Measurements from ENCODE around the gene COL7A1.

The COL7A1 gene

GRCh38 chr3:48595075-48595525 lies at the start of gene COL7A1:
COL7A1 (minus strand) TSS chr3:48595329; CDS start chr3:48595159, 170 bp downstream.
- no peaks in the 10 kb centered on the region for H3K27me3 ChIP-seq (ENCODE audit: insufficient read depth, low read depth, severe bottlenecking)
- peaks cover 28% of the 10 kb centered on the region for H3K36me3 ChIP-seq
- DNase-seq: no peak
- no peak for TF ChIP-seq CTCF (IDR thresholded peaks at IDR 0.05; ENCODE audit: low read depth, low read length)
- no peaks in the 10 kb centered on the region for H3K9me3 ChIP-seq (ENCODE audit: severe bottlenecking)
- H3K4me3 ChIP-seq (ENCODE audit: low read depth, low read length): no peak within 1 kb of the TSS
- H3K27ac ChIP-seq: no peak within 1 kb of the TSS

- peaks cover 88% of the 10 kb centered on the region for H3K36me3 ChIP-seq
- no peaks in the 10 kb centered on the region for H3K27me3 ChIP-seq (ENCODE audit: insufficient read depth, low read depth, severe bottlenecking)
- no peak for TF ChIP-seq CTCF (IDR thresholded peaks at IDR 0.05; ENCODE audit: low read depth, low read length)
- H3K4me3 ChIP-seq (ENCODE audit: low read depth, low read length): no peak overlapping the region
- no peak for DNase-seq
- no peak overlapping the region for H3K27ac ChIP-seq
- H3K9me3 ChIP-seq (ENCODE audit: severe bottlenecking): no peaks in the 10 kb centered on the region
These were observed 47.5 kb upstream of the COL7A1 start for GRCh38 chr3:48642605-48643004.

GRCh38 chr3:48641396-48641795 lies 46.3 kb upstream of the COL7A1 start:
- Histone ChIP-seq H3K27ac (no peak overlapping the region), H3K4me3 (ENCODE audit: low read depth, low read length) (no peak overlapping the region), H3K9me3 (ENCODE audit: severe bottlenecking) (no peaks in the 10 kb centered on the region), H3K36me3 (peaks cover 96% of the 10 kb centered on the region), H3K27me3 (ENCODE audit: insufficient read depth, low read depth, severe bottlenecking) (no peaks in the 10 kb centered on the region)
- DNase-seq: no peak
- no peak for TF ChIP-seq CTCF (IDR thresholded peaks at IDR 0.05; ENCODE audit: low read depth, low read length)

- no peaks in the 10 kb centered on the region for H3K9me3 ChIP-seq (ENCODE audit: severe bottlenecking)
- no peaks in the 10 kb centered on the region for H3K27me3 ChIP-seq (ENCODE audit: insufficient read depth, low read depth, severe bottlenecking)
- no peak for TF ChIP-seq CTCF (IDR thresholded peaks at IDR 0.05; ENCODE audit: low read depth, low read length)
- H3K36me3 ChIP-seq: peaks cover 85% of the 10 kb centered on the region
- no peak for DNase-seq
- no peak overlapping the region for H3K4me3 ChIP-seq (ENCODE audit: low read depth, low read length)
- H3K27ac ChIP-seq: no peak overlapping the region
These were observed 44.9 kb upstream of the COL7A1 start for GRCh38 chr3:48639944-48640606.

GRCh38 chr3:48637305-48637704 lies 42.2 kb upstream of the COL7A1 start:
- no peak for TF ChIP-seq CTCF (IDR thresholded peaks at IDR 0.05; ENCODE audit: low read depth, low read length)
- Histone ChIP-seq H3K27me3 (ENCODE audit: insufficient read depth, low read depth, severe bottlenecking) (no peaks in the 10 kb centered on the region), H3K27ac (no peak overlapping the region), H3K9me3 (ENCODE audit: severe bottlenecking) (no peaks in the 10 kb centered on the region), H3K36me3 (peaks cover 70% of the 10 kb centered on the region), H3K4me3 (ENCODE audit: low read depth, low read length) (no peak overlapping the region)
- no peak for DNase-seq

- peaks cover 59% of the 10 kb centered on the region for H3K36me3 ChIP-seq
- H3K27me3 ChIP-seq (ENCODE audit: insufficient read depth, low read depth, severe bottlenecking): no peaks in the 10 kb centered on the region
- no peaks in the 10 kb centered on the region for H3K9me3 ChIP-seq (ENCODE audit: severe bottlenecking)
- no peak for TF ChIP-seq CTCF (IDR thresholded peaks at IDR 0.05; ENCODE audit: low read depth, low read length)
- no peak for DNase-seq
- H3K27ac ChIP-seq: peak overlapping the region; percentile 72
- peak overlapping the region; percentile 54 for H3K4me3 ChIP-seq (ENCODE audit: low read depth, low read length)
These were observed 41.1 kb upstream of the COL7A1 start for GRCh38 chr3:48636149-48636655.

Data from WERI-Rb-1 (cell line).